ENCODE data around the gene DAGLA.
A peak's percentile ranks its signal among the peaks of the same experiment; 100 is the strongest.

Gene DAGLA

DNA sequence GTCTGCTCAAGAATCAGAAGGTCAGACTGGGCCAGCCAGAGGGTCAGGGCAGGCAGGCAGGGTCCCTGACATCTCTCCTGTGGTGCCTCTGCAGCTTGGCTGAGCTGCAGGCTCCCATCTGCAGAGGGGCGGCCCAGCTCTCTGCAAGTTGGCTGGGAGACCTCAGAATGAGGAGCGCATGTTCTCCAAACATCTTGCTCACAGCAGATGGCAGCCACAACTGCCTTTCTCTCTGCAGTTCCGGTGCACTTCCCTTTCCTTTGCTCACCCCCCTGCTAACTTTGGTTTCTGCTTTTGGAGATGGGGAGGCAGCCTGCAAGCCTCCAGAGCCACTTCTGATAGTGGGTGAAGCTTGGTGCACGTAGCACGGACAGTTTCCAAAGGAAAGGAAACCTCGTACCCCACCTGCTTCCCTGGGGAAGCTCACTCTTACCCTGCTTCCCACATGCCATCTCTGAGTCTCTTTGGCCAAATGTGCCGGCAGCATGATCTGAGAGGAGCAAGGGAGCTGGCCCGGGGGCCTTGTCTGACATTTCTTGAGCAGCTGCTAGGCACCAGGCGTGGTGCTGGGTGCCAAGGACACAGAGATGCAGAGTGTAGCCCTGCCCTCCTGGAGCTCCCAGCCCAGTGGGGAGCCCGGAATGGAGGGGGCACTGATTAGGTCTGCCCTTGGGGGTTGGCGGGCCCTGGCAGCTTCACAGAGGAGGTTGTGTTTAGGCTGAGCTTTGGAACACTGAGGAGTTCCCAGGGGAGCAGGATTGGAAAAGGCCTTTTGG is 18.2 kb downstream of the DAGLA start:
- Histone ChIP-seq H3K4me1 (ENCODE audit: control insufficient read depth in 1 of 2, insufficient read depth in 2 of 2, low read length in 2 of 2) (peaks cover 73 to 81% of the 10 kb centered on the region in 2 donors), H3K36me3 (ENCODE audit: control insufficient read depth in 1 of 2, insufficient read depth in 2 of 2, low read length in 2 of 2) (no peaks in the 10 kb centered on the region), H3K27me3 (ENCODE audit: control insufficient read depth in 1 of 2, insufficient read depth in 2 of 2, low read length in 2 of 2) (no peaks in the 10 kb centered on the region), H3K9me3 (ENCODE audit: control insufficient read depth in 1 of 2, low read length in 2 of 2) (no peaks in the 10 kb centered on the region), H3K9ac (ENCODE audit: low read depth in 1 of 2, low read length in 2 of 2) (peak overlapping the region in 1 of 2 donors; percentile 27), H3K27ac (ENCODE audit: low read depth, low read length) (no peak overlapping the region), H3K4me3 (ENCODE audit: low read depth in 1 of 2, low read length in 2 of 2) (peak overlapping the region in 1 of 2 donors; percentile 16)

DNA sequence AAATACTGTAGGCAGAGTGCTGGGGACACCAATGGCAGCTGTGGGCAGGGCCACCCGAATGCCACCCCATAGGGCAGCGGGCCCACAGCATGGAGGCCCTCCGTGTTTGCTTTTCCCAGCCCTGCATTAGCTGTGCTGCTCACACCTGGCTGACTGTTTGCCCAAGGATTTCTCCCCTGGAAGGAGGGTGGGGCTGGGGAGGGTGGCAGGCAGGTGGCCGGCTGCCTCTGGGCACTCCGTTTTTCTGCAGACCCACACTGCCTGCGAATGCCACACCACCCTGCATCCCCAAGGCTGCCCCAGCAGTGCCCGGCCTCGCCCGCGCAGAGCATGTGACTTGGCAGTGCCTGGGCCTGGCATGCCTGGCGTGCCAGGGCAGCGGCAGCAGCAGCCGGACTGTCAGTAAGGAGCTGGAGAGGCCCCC is 19.6 kb downstream of the DAGLA start:
- H3K9ac ChIP-seq (ENCODE audit: low read depth in 1 of 2, low read length in 2 of 2): peak overlapping the region; percentile 4 to 8
- H3K27me3 ChIP-seq (ENCODE audit: control insufficient read depth in 1 of 2, insufficient read depth in 2 of 2, low read length in 2 of 2): no peaks in the 10 kb centered on the region
- peaks cover 65 to 68% of the 10 kb centered on the region in 2 donors for H3K4me1 ChIP-seq (ENCODE audit: control insufficient read depth in 1 of 2, insufficient read depth in 2 of 2, low read length in 2 of 2)
- peak overlapping the region; percentile 58 for H3K27ac ChIP-seq (ENCODE audit: low read depth, low read length)
- no peaks in the 10 kb centered on the region for H3K36me3 ChIP-seq (ENCODE audit: control insufficient read depth in 1 of 2, insufficient read depth in 2 of 2, low read length in 2 of 2)
- H3K9me3 ChIP-seq (ENCODE audit: control insufficient read depth in 1 of 2, low read length in 2 of 2): no peaks in the 10 kb centered on the region
- no peak overlapping the region for H3K4me3 ChIP-seq (ENCODE audit: low read depth in 1 of 2, low read length in 2 of 2)

DNA sequence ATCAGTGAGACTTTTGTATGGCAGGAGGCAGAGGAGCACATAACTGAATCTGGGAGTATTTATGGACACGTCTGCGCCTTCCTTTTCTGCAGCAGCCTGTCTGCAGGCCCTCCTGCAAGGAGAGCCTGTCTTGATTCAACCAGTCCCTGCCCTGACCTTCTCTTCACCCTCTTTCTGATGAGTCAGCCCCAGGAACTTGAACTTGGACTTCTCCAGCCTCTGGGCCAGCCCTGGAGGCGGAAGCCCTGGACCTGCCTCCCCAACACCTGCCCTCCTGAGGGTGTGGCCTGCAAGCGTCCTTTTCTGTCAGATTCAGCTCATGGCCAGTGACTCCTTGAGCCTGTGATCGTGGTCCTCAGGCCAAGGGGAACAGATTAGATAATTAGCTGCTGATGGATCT is 20.0 kb downstream of the DAGLA start:
- Histone ChIP-seq H3K4me1 (ENCODE audit: control insufficient read depth in 1 of 2, insufficient read depth in 2 of 2, low read length in 2 of 2) (peaks cover 60 to 64% of the 10 kb centered on the region in 2 donors), H3K27ac (ENCODE audit: low read depth, low read length) (peak overlapping the region; percentile 58), H3K9ac (ENCODE audit: low read depth in 1 of 2, low read length in 2 of 2) (no peak overlapping the region), H3K9me3 (ENCODE audit: control insufficient read depth in 1 of 2, low read length in 2 of 2) (no peaks in the 10 kb centered on the region), H3K27me3 (ENCODE audit: control insufficient read depth in 1 of 2, insufficient read depth in 2 of 2, low read length in 2 of 2) (no peaks in the 10 kb centered on the region), H3K36me3 (ENCODE audit: control insufficient read depth in 1 of 2, insufficient read depth in 2 of 2, low read length in 2 of 2) (no peaks in the 10 kb centered on the region), H3K4me3 (ENCODE audit: low read depth in 1 of 2, low read length in 2 of 2) (peak overlapping the region; percentile 1 to 5)

DNA sequence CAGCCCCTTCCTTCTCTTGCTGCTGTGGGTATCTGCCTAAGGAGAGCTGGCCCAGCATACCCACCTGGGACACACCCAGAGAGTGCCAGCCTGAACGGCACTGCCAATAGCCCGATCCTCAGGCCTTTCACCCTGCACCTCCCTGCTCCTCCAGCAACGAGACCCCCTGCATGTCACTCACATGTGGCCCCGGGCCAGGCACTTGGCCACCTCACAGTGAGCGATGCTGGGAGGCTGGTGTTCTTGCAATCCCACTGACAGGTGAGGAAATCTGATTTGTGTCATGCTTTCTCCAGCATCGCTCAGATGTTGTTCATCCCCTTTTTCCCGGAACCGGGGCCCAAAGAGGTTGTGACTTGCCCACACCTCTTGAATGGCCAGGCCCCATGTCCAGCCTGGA is 20.5 kb downstream of the DAGLA start:
- Histone ChIP-seq H3K4me3 (ENCODE audit: low read depth in 1 of 2, low read length in 2 of 2) (peak overlapping the region; percentile 1 to 5), H3K9ac (ENCODE audit: low read depth in 1 of 2, low read length in 2 of 2) (no peak overlapping the region), H3K27me3 (ENCODE audit: control insufficient read depth in 1 of 2, insufficient read depth in 2 of 2, low read length in 2 of 2) (no peaks in the 10 kb centered on the region), H3K9me3 (ENCODE audit: control insufficient read depth in 1 of 2, low read length in 2 of 2) (no peaks in the 10 kb centered on the region), H3K36me3 (ENCODE audit: control insufficient read depth in 1 of 2, insufficient read depth in 2 of 2, low read length in 2 of 2) (no peaks in the 10 kb centered on the region), H3K27ac (ENCODE audit: low read depth, low read length) (peak overlapping the region; percentile 48), H3K4me1 (ENCODE audit: control insufficient read depth in 1 of 2, insufficient read depth in 2 of 2, low read length in 2 of 2) (peaks cover 55 to 59% of the 10 kb centered on the region in 2 donors)

DNA sequence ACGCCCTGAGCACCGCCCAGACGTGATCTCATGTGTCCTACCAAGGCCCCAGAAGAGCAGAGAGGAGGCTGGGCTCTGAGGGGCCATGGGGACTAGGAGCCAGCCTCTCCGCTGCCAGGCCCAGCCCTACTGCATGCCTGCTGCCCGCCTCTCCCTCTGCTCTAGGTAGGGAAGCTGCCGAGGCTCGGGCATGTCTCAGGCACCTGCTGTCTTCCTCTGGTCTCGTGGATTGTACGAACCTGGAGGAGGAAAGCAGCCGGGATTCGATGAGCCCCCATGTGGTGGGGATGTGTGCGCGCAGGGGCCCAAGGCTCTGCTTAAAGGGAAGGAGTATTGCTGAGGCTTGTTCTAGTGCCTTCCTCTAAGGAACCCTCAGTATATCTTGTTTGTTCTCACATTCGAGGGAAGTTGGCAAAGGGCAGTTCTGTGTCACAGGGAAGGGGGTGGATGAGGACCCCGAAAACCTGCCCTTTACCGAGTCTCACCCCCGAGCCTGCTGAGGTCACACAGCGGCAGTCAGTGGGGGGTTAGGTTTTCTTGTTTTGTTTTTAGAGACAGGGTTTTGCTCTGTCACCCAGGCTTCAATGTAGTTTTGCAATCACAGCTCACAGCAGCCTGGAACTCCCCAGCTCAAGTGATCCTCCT is 21.2 kb downstream of the DAGLA start:
- no peak overlapping the region for H3K9ac ChIP-seq (ENCODE audit: low read depth in 1 of 2, low read length in 2 of 2)
- H3K36me3 ChIP-seq (ENCODE audit: control insufficient read depth in 1 of 2, insufficient read depth in 2 of 2, low read length in 2 of 2): no peaks in the 10 kb centered on the region
- peaks cover 49 to 53% of the 10 kb centered on the region in 2 donors for H3K4me1 ChIP-seq (ENCODE audit: control insufficient read depth in 1 of 2, insufficient read depth in 2 of 2, low read length in 2 of 2)
- no peak overlapping the region for H3K27ac ChIP-seq (ENCODE audit: low read depth, low read length)
- no peaks in the 10 kb centered on the region for H3K27me3 ChIP-seq (ENCODE audit: control insufficient read depth in 1 of 2, insufficient read depth in 2 of 2, low read length in 2 of 2)
- no peaks in the 10 kb centered on the region for H3K9me3 ChIP-seq (ENCODE audit: control insufficient read depth in 1 of 2, low read length in 2 of 2)
- H3K4me3 ChIP-seq (ENCODE audit: low read depth in 1 of 2, low read length in 2 of 2): no peak overlapping the region

DNA sequence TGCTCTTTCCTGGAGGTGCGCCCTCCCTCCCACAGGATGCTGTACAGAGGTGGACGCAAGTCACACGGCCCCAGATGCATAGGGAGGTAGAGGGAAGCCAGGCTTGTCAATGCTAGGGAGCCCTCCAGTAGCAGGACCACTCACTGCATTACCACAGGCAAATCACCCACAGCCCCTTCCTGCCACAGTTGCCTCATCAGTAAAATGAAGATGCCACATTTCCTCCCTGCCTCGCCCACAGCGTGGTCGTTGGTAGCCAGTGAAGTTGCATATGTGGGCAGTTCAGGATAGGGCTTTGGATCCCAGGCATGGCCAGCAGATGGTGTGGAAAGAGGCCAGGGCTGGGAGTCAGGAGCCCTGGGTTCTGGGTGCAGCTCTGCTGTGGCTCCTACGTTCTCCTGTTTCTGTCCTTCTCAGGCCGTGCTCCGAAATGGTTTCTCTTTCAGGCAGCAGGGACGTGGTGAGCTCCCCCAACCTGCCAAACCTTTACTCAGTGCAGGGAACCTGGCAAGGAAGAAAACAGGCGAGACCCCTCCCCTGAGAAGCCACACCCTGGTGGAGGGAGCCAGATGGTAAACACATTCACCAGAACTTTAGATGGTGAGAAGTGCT is 22.6 kb downstream of the DAGLA start:
- Histone ChIP-seq H3K4me1 (ENCODE audit: control insufficient read depth in 1 of 2, insufficient read depth in 2 of 2, low read length in 2 of 2) (peaks cover 50% of the 10 kb centered on the region in 2 donors), H3K9ac (ENCODE audit: low read depth in 1 of 2, low read length in 2 of 2) (no peak overlapping the region), H3K4me3 (ENCODE audit: low read depth in 1 of 2, low read length in 2 of 2) (no peak overlapping the region), H3K9me3 (ENCODE audit: control insufficient read depth in 1 of 2, low read length in 2 of 2) (no peaks in the 10 kb centered on the region), H3K36me3 (ENCODE audit: control insufficient read depth in 1 of 2, insufficient read depth in 2 of 2, low read length in 2 of 2) (no peaks in the 10 kb centered on the region), H3K27me3 (ENCODE audit: control insufficient read depth in 1 of 2, insufficient read depth in 2 of 2, low read length in 2 of 2) (no peaks in the 10 kb centered on the region), H3K27ac (ENCODE audit: low read depth, low read length) (no peak overlapping the region)

DNA sequence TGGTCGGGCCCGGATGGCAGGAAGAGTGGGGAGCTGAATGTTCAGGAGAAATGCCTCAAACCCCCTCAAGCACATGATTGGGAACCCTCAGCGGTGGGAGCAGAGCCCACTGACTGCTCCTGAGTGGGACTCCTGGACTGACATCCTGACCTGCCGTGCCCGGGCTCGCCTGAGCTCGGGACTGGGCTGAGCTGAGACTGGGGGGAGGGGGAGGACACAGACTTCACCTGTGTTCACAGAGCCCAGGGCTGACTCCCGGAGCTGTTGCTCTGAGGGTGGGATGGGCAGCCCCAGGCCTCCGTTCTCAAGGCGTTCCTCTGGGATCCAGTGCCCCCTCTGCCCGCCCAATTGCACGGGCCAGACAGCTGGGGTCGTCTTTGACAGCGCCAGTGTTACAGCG is 24.6 kb downstream of the DAGLA start:
- no peaks in the 10 kb centered on the region for H3K9me3 ChIP-seq (ENCODE audit: control insufficient read depth in 1 of 2, low read length in 2 of 2)
- no peak overlapping the region for H3K27ac ChIP-seq (ENCODE audit: low read depth, low read length)
- H3K4me1 ChIP-seq (ENCODE audit: control insufficient read depth in 1 of 2, insufficient read depth in 2 of 2, low read length in 2 of 2): peaks cover 29 to 30% of the 10 kb centered on the region in 2 donors
- no peaks in the 10 kb centered on the region for H3K36me3 ChIP-seq (ENCODE audit: control insufficient read depth in 1 of 2, insufficient read depth in 2 of 2, low read length in 2 of 2)
- no peak overlapping the region for H3K9ac ChIP-seq (ENCODE audit: low read depth in 1 of 2, low read length in 2 of 2)
- H3K27me3 ChIP-seq (ENCODE audit: control insufficient read depth in 1 of 2, insufficient read depth in 2 of 2, low read length in 2 of 2): no peaks in the 10 kb centered on the region
- no peak overlapping the region for H3K4me3 ChIP-seq (ENCODE audit: low read depth in 1 of 2, low read length in 2 of 2)

DNA sequence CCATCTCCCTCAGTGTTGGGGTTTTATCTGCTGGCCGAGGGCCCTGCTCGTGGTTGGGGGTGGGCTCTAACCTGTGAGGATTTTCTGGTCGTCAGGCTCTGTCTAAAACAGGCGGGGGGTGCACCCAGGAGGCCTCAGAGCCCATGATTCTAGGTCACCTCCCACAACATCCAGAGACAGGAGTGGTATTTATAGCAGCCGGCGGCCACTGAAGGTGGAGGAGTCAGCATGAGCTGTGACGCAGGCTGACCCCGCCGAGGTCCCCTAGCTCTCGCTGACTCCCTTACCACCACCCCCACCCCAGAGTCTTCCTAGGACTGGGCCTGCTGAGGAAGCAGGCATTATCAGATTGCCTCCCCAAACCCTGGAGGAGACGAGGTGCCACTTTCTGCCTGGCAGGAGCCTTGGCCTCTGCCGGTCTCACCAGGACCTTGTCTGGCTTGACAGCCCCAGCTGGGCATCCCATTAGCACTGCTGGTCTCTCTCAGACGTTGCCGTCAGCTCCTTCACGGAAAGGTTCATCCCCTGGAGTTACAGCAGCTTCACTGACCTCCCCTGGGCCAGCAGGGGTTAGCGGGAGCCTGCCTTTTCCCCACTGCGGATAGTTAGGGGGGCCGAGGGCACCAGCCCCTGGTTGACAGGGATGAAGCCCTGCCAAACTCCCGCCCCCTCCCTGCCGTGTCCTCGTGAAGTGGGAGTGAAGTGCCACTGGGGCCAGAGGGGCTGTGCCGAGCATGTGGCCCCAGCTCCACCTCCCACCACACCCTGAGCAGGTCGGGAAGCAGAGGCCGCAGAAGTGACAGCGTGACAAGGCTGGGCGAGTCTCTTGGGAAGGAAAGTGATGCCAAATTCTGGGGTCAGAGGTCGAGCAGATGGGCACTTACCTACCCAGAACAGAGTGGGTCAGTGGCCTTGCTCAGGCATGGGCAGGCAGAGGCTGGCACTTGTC is 26.5 kb downstream of the DAGLA start:
- no peaks in the 10 kb centered on the region for H3K27me3 ChIP-seq (ENCODE audit: control insufficient read depth in 1 of 2, insufficient read depth in 2 of 2, low read length in 2 of 2)
- no peak overlapping the region for H3K4me3 ChIP-seq (ENCODE audit: low read depth in 1 of 2, low read length in 2 of 2)
- no peaks in the 10 kb centered on the region for H3K36me3 ChIP-seq (ENCODE audit: control insufficient read depth in 1 of 2, insufficient read depth in 2 of 2, low read length in 2 of 2)
- no peak overlapping the region for H3K27ac ChIP-seq (ENCODE audit: low read depth, low read length)
- no peaks in the 10 kb centered on the region for H3K9me3 ChIP-seq (ENCODE audit: control insufficient read depth in 1 of 2, low read length in 2 of 2)
- peaks cover 12% of the 10 kb centered on the region in 2 donors for H3K4me1 ChIP-seq (ENCODE audit: control insufficient read depth in 1 of 2, insufficient read depth in 2 of 2, low read length in 2 of 2)
- peak overlapping the region in 1 of 2 donors; percentile 32 for H3K9ac ChIP-seq (ENCODE audit: low read depth in 1 of 2, low read length in 2 of 2)

DNA sequence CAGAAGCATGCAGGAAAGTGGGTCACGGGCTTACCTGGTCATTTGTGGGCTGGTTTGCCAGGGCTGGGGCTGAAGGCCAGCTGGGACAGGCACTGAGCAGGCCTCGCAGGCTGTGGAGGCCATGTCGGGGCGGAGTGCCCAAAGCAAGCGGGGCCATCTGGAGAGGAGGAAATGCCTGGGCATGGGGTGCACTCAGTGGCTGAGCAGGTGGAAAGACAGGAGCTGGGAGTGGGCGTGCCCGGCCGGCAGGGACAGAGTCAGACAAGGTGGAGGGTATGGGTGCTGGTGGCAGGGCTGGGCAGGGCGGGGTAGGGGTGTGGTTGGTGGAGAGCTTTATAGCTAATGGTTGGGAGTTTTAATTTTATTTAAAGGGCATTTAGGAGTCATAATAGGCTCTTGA is 27.4 kb downstream of the DAGLA start:
- Histone ChIP-seq H3K9me3 (ENCODE audit: control insufficient read depth in 1 of 2, low read length in 2 of 2) (no peaks in the 10 kb centered on the region), H3K27me3 (ENCODE audit: control insufficient read depth in 1 of 2, insufficient read depth in 2 of 2, low read length in 2 of 2) (no peaks in the 10 kb centered on the region), H3K9ac (ENCODE audit: low read depth in 1 of 2, low read length in 2 of 2) (peak overlapping the region in 1 of 2 donors; percentile 32), H3K27ac (ENCODE audit: low read depth, low read length) (no peak overlapping the region), H3K36me3 (ENCODE audit: control insufficient read depth in 1 of 2, insufficient read depth in 2 of 2, low read length in 2 of 2) (no peaks in the 10 kb centered on the region), H3K4me1 (ENCODE audit: control insufficient read depth in 1 of 2, insufficient read depth in 2 of 2, low read length in 2 of 2) (peaks cover 11 to 12% of the 10 kb centered on the region in 2 donors), H3K4me3 (ENCODE audit: low read depth in 1 of 2, low read length in 2 of 2) (no peak overlapping the region)
